HepG2 (cell line): ENCODE measurements around the gene AAGAB. TPM values are rescaled to one million over a fixed set of nuclear protein-coding genes. Genes with fewer than 3 reads are reported as not detected.
A peak's percentile ranks its signal among the peaks of the same experiment; 100 is the strongest.

ENCODE experiments used
- ASH2L ChIP-seq: fragments of 300-600, 200-600 bp; sonication (generic); IDR thresholded peaks from 2 replicates; pipeline ENCODE4 v1.7.0; 2017; ENCODE audit warnings: low read depth, mild to moderate bottlenecking, moderate library complexity, mixed read lengths, low read length; ENCODE audit not compliant: insufficient read length
- CCDC6 ChIP-seq: sonication (generic); formaldehyde crosslinking; IDR thresholded peaks from 2 replicates; pipeline ENCODE4 v1.8.1; 2022; ENCODE audit warnings: mild to moderate bottlenecking, missing genetic modification reagents, moderate library complexity
- ELF1 ChIP-seq: sonication (generic); formaldehyde crosslinking; IDR thresholded peaks from 2 replicates; pipeline ENCODE4 v1.4.0; 2020; ENCODE audit warnings: missing genetic modification reagents
- HDAC1 ChIP-seq: sonication (generic); formaldehyde crosslinking; IDR thresholded peaks from 2 replicates; pipeline ENCODE4 v1.5.1; 2020; ENCODE audit warnings: mild to moderate bottlenecking, missing genetic modification reagents
- RFXAP ChIP-seq: sonication (generic); formaldehyde crosslinking; IDR thresholded peaks from 2 replicates; pipeline ENCODE4 v1.4.0; 2020; ENCODE audit warnings: missing genetic modification reagents, borderline replicate concordance
- RNF2 ChIP-seq: fragments of 450-650 bp; conservative IDR thresholded peaks from 2 replicates; pipeline ENCODE4 v1.6.1; 2016; ENCODE audit warnings: low read depth
- TBL1XR1 ChIP-seq: fragments of 150-350 bp; IDR thresholded peaks from 2 replicates; pipeline ENCODE4 v1.6.1; 2014; ENCODE audit warnings: borderline replicate concordance, low read length; ENCODE audit not compliant: partially characterized antibody
- ZIK1 ChIP-seq: sonication (generic); formaldehyde crosslinking; IDR thresholded peaks from 2 replicates; pipeline ENCODE4 v1.5.0; 2020; ENCODE audit warnings: mild to moderate bottlenecking, low read depth, missing genetic modification reagents, borderline replicate concordance
- ZNF207 ChIP-seq: fragments of 450-650 bp; IDR thresholded peaks from 2 replicates; pipeline ENCODE4 v1.6.1; 2016; ENCODE audit warnings: antibody characterized with exemption, borderline replicate concordance
- ZNF232 ChIP-seq: sonication (generic); formaldehyde crosslinking; IDR thresholded peaks from 2 replicates; pipeline ENCODE4 v1.4.0; 2020; ENCODE audit warnings: missing genetic modification reagents, borderline replicate concordance
- ZNF333 ChIP-seq: sonication (generic); formaldehyde crosslinking; IDR thresholded peaks from 2 replicates; pipeline ENCODE4 v1.4.0; 2020; ENCODE audit warnings: mild to moderate bottlenecking, missing genetic modification reagents, borderline replicate concordance
- ZNF431 ChIP-seq: sonication (generic); formaldehyde crosslinking; IDR thresholded peaks from 2 replicates; pipeline ENCODE4 v1.9.0; 2022; ENCODE audit warnings: missing genetic modification reagents, low read depth, mild to moderate bottlenecking, borderline replicate concordance
- ZNF564 ChIP-seq: sonication (generic); formaldehyde crosslinking; IDR thresholded peaks from 2 replicates; pipeline ENCODE4 v1.8.1; 2023; ENCODE audit warnings: mild to moderate bottlenecking, missing genetic modification reagents
- polyA plus RNA-seq, 8 experiments: library from polyadenylated mRNA; depleted of rRNA in 3 of 8; stranded (reverse) in 7 of 8; unstranded in 1 of 8; fragments of >200 nt; fragmentation: Illumina TruSeq in 4 of 8; extraction: Trizol in 4 of 8; gene quantifications; 2 replicates each; pipeline versions ENCODE4 v1.2.1 to v1.2.3, GENCODE V29; 2011 to 2016; ENCODE audit warnings: low read depth in 4 of 8, missing spikeins in 1 of 8, mixed read lengths in 1 of 8; ENCODE audit not compliant: insufficient read depth in 1 of 8
- total RNA-seq, 5 experiments: library from RNA; depleted of rRNA; stranded (reverse); fragments of >200 nt; fragmentation: Illumina TruSeq; extraction: Trizol; gene quantifications; 2 replicates each; pipeline ENCODE4 v1.2.3, GENCODE V29; 2016; ENCODE audit warnings: low read depth in 1 of 5
- TF ChIP-seq, protein P1 (sequence below): sonication (generic); formaldehyde crosslinking; IDR thresholded peaks from 2 replicates; pipeline ENCODE4 v1.4.0; 2020; ENCODE audit warnings: missing genetic modification reagents, borderline replicate concordance
- TF ChIP-seq, protein P2 (sequence below): IDR thresholded peaks from 2 replicates; pipeline ENCODE4 v1.6.1; 2016; ENCODE audit warnings: mild to moderate bottlenecking
- TF ChIP-seq, protein P3 (sequence below): IDR thresholded peaks from 2 replicates; pipeline ENCODE4 v1.6.1; 2016; ENCODE audit warnings: low read depth
- TF ChIP-seq, protein P4 (sequence below): sonication (generic); formaldehyde crosslinking; IDR thresholded peaks from 2 replicates; pipeline ENCODE4 v1.4.0; 2020; ENCODE audit warnings: missing genetic modification reagents

The AAGAB gene
- total and polyA plus RNA-seq, 2 of the 13 experiments (the other 11 are each of a cell fraction or from before 2014, with no cell fraction given), result 8.0 to 34.9 TPM

DNA sequence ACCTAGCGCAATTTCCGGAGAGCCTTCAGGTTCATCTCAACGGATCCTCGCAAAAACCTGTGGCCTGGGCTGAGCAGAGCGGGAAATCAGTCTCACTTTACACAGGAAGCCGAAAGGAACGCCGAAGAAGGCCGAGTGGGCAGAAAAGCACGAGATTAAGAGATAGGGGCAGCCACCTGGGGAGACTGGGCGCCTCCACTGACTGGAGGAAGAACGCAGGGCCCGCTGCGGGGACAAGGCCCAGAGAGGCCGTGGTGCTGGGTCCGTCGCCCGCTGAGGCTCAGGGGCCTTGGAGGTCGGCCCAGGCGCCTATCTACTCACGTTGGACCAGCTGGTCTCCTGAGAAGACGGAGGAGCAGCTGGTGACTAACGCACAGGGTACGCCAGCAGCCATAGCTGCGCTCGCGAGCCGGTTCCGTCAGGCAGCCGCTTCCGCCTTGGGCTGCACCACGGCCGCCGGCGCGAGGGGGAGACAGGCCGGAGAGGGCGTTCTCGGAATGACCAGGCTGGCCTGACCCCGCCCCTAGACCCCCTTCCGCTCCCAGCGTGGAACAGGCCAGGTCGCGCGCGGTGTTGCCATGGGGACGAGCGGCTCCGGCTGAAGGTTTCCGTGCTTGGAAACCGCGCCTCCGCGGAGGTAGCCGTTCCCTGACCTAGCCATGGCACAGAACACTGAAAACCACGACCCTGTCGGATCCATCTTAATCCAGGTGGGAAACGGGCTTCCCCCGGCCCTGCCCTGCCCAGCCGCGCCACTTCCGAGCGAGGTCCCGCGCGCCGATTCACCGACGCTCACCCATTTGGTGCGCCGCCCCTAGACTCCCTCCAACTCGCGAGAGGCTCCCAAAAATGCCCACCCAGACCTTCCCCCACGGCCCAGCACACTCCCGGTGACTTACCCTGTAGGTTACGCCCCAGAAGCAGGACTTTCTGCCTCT lies at the start of gene AAGAB, which contains the start of gene IQCH (continued):
- TF ChIP-seq, protein P1, sequence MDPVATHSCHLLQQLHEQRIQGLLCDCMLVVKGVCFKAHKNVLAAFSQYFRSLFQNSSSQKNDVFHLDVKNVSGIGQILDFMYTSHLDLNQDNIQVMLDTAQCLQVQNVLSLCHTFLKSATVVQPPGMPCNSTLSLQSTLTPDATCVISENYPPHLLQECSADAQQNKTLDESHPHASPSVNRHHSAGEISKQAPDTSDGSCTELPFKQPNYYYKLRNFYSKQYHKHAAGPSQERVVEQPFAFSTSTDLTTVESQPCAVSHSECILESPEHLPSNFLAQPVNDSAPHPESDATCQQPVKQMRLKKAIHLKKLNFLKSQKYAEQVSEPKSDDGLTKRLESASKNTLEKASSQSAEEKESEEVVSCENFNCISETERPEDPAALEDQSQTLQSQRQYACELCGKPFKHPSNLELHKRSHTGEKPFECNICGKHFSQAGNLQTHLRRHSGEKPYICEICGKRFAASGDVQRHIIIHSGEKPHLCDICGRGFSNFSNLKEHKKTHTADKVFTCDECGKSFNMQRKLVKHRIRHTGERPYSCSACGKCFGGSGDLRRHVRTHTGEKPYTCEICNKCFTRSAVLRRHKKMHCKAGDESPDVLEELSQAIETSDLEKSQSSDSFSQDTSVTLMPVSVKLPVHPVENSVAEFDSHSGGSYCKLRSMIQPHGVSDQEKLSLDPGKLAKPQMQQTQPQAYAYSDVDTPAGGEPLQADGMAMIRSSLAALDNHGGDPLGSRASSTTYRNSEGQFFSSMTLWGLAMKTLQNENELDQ (CRISPR knock-in tag), result no peak
- peak; percentile 69; the same call in 1 of the 2 replicates for TF ChIP-seq ZNF564 (CRISPR knock-in tag)
- TF ChIP-seq ZNF232 (CRISPR knock-in tag), result 0 out of 2 replicates have a peak, but pooled peaks have one; percentile 32
- TF ChIP-seq, protein P2, sequence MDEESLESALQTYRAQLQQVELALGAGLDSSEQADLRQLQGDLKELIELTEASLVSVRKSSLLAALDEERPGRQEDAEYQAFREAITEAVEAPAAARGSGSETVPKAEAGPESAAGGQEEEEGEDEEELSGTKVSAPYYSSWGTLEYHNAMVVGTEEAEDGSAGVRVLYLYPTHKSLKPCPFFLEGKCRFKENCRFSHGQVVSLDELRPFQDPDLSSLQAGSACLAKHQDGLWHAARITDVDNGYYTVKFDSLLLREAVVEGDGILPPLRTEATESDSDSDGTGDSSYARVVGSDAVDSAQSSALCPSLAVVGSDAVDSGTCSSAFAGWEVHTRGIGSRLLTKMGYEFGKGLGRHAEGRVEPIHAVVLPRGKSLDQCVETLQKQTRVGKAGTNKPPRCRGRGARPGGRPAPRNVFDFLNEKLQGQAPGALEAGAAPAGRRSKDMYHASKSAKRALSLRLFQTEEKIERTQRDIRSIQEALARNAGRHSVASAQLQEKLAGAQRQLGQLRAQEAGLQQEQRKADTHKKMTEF, result peak; percentile 93
- peak; percentile 76 for TF ChIP-seq ASH2L
- TF ChIP-seq CCDC6 (CRISPR knock-in tag), result peak; percentile 82; the same call in 1 of the 2 replicates
- TF ChIP-seq ZNF431 (CRISPR knock-in tag), result 0 out of 2 replicates have a peak, but pooled peaks have one; percentile 54
- TF ChIP-seq HDAC1 (CRISPR knock-in tag), result peak; percentile 100
- TF ChIP-seq ZNF207, result no peak
- TF ChIP-seq, protein P3, sequence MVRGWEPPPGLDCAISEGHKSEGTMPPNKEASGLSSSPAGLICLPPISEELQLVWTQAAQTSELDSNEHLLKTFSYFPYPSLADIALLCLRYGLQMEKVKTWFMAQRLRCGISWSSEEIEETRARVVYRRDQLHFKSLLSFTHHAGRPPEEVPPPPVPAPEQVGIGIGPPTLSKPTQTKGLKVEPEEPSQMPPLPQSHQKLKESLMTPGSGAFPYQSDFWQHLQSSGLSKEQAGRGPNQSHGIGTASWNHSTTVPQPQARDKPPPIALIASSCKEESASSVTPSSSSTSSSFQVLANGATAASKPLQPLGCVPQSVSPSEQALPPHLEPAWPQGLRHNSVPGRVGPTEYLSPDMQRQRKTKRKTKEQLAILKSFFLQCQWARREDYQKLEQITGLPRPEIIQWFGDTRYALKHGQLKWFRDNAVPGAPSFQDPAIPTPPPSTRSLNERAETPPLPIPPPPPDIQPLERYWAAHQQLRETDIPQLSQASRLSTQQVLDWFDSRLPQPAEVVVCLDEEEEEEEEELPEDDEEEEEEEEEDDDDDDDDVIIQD (CRISPR knock-in tag), result no peak
- TF ChIP-seq, protein P4, sequence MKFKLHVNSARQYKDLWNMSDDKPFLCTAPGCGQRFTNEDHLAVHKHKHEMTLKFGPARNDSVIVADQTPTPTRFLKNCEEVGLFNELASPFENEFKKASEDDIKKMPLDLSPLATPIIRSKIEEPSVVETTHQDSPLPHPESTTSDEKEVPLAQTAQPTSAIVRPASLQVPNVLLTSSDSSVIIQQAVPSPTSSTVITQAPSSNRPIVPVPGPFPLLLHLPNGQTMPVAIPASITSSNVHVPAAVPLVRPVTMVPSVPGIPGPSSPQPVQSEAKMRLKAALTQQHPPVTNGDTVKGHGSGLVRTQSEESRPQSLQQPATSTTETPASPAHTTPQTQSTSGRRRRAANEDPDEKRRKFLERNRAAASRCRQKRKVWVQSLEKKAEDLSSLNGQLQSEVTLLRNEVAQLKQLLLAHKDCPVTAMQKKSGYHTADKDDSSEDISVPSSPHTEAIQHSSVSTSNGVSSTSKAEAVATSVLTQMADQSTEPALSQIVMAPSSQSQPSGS (CRISPR knock-in tag), result peak; percentile 69; the same call in 1 of the 2 replicates
- peak; percentile 62; the same call in 1 of the 2 replicates for TF ChIP-seq RNF2
- no peak for TF ChIP-seq TBL1XR1
- peak; percentile 98 for TF ChIP-seq ELF1
- TF ChIP-seq ZNF333 (CRISPR knock-in tag), result no peak; the same call in 1 of the 2 replicates
- TF ChIP-seq ZIK1 (CRISPR knock-in tag), result peak; percentile 76; the same call in 1 of the 2 replicates
- peak; percentile 95 for TF ChIP-seq RFXAP (CRISPR knock-in tag)
